GM12878 (cell line): ENCODE measurements around the gene UNC93A. TPM values are rescaled to one million over a fixed set of nuclear protein-coding genes. Genes with fewer than 3 reads are reported as not detected.

Experiments used
- ATAC-seq: fragments of 200-7000 bp; cut with Tn5 transposase; 3 replicates; pipeline ENCODE4 v1.9.1; 2020; ENCODE audit warnings: mild to moderate bottlenecking, moderate library complexity
- BruUV-seq: library from RNA; stranded (reverse); fragments of 400-500 nt; replicated peaks from 2 replicates; lab custom pipeline; 2021; lab: Mats Ljungman, UMichigan
- CTCF ChIA-PET: fragments of 300-600 bp; sonication (Branson Sonifier 250); formaldehyde crosslinking; extraction: SDS; loops from one replicate; lab custom pipeline; 2021; ENCODE audit warnings: inconsistent platforms; lab: Yijun Ruan, JAX
- POLR2A ChIA-PET: fragments of 350-600 bp; formaldehyde crosslinking; extraction: SDS; loops from one replicate; lab custom pipeline; 2021; ENCODE audit warnings: inconsistent platforms; lab: Charles Lee
- RAD21 ChIA-PET: fragments of 300-600 bp; sonication (Branson Sonifier 250); formaldehyde crosslinking; loops from one replicate; lab custom pipeline; 2023; ENCODE audit warnings: antibody characterized with exemption; ENCODE audit not compliant: unreplicated experiment; lab: Charles Lee
- SMC1A ChIA-PET: fragments of 300-600 bp; sonication (Branson Sonifier 250); formaldehyde crosslinking; loops from one replicate; lab custom pipeline; 2023; ENCODE audit not compliant: unreplicated experiment, uncharacterized antibody; lab: Charles Lee
- DNase-seq: peaks from one replicate; pipeline ENCODE4 v3.0.0-alpha.2; 2011; ENCODE audit warnings: low read depth, low spot score
- FAIRE-seq: peaks from 3 replicates; lab custom pipeline; 2011; peaks lifted over from hg19 to GRCh38; lab: Jason Lieb, UNC
- H2AFZ ChIP-seq: 2 replicates; pipeline ENCODE4 v1.6.0; 2011; ENCODE audit warnings: low read depth, low read length, control low read depth; ENCODE audit not compliant: control insufficient read depth
- H3K27ac ChIP-seq: 2 replicates; pipeline ENCODE4 v1.5.1; 2011; ENCODE audit warnings: control low read depth; ENCODE audit not compliant: control insufficient read depth, insufficient read depth
- H3K27me3 ChIP-seq, 2 experiments: replicated peaks in 1 of 2; 2 replicates each; pipeline versions ENCODE4 v1.6.0 to v1.6.1; 2011; ENCODE audit warnings: low read length in 1 of 2; ENCODE audit not compliant: control insufficient read depth in 2 of 2, insufficient read depth in 2 of 2
- H3K36me3 ChIP-seq, 2 experiments: 2 replicates each; pipeline ENCODE4 v1.5.1; 2011; ENCODE audit warnings: low read length in 1 of 2; ENCODE audit not compliant: control insufficient read depth in 2 of 2, insufficient read depth in 2 of 2
- H3K4me1 ChIP-seq: 2 replicates; pipeline ENCODE4 v1.6.1; 2011; ENCODE audit warnings: mild to moderate bottlenecking, low read length, moderate library complexity, mixed read lengths; ENCODE audit not compliant: control insufficient read depth, insufficient read depth
- H3K4me2 ChIP-seq: 2 replicates; pipeline ENCODE4 v1.6.0; 2011; ENCODE audit warnings: control low read depth; ENCODE audit not compliant: control insufficient read depth, insufficient read depth
- H3K4me3 ChIP-seq: fragments of 200-600 bp; sonication (generic); 2 replicates; pipeline ENCODE4 v1.5.1; 2016
- H3K79me2 ChIP-seq: 2 replicates; pipeline ENCODE4 v1.6.0; 2011; ENCODE audit warnings: low read length; ENCODE audit not compliant: control insufficient read depth, insufficient read depth
- H3K9ac ChIP-seq: 2 replicates; pipeline ENCODE4 v1.8.0; 2011; ENCODE audit warnings: low read length, control low read depth, mixed read lengths; ENCODE audit not compliant: control insufficient read depth, insufficient read depth
- H3K9me3 ChIP-seq: replicated peaks from 3 replicates; pipeline ENCODE4 v1.5.1; 2011; ENCODE audit warnings: mild to moderate bottlenecking, low read length; ENCODE audit not compliant: control insufficient read depth, insufficient read depth
- H4K20me1 ChIP-seq: 2 replicates; pipeline ENCODE4 v1.6.0; 2011; ENCODE audit not compliant: control insufficient read depth, insufficient read depth
- ATF7 ChIP-seq: fragments of 450-650 bp; IDR thresholded peaks from 2 replicates; pipeline ENCODE4 v1.6.1; 2016; ENCODE audit warnings: low read depth, mild to moderate bottlenecking
- CREB1 ChIP-seq: IDR thresholded peaks from 2 replicates; pipeline ENCODE4 v1.6.1; 2012; ENCODE audit warnings: low read depth, mild to moderate bottlenecking, inconsistent platforms
- LARP7 ChIP-seq: fragments of 450-650 bp; IDR thresholded peaks from 2 replicates; pipeline ENCODE4 v1.6.1; 2017; ENCODE audit warnings: mild to moderate bottlenecking
- PAX5 ChIP-seq: IDR thresholded peaks from 2 replicates; pipeline ENCODE4 v1.6.1; 2011; ENCODE audit warnings: low read depth, low read length, borderline replicate concordance
- PML ChIP-seq: IDR thresholded peaks from 2 replicates; pipeline ENCODE4 v1.6.1; 2012; ENCODE audit warnings: low read length, inconsistent platforms
- POLR2AphosphoS5 ChIP-seq: IDR thresholded peaks from 2 replicates; pipeline ENCODE4 v1.6.1; 2011; ENCODE audit warnings: mild to moderate bottlenecking, low read length, inconsistent platforms
- RBBP5 ChIP-seq: fragments of 200-600 bp; sonication (generic); conservative IDR thresholded peaks from 2 replicates; pipeline ENCODE4 v1.6.1; 2016
- RELA ChIP-seq: fragments of 450-650 bp; IDR thresholded peaks from 2 replicates; pipeline ENCODE4 v1.8.0; 2014; ENCODE audit warnings: borderline replicate concordance; ENCODE audit not compliant: partially characterized antibody
- SIX5 ChIP-seq: IDR thresholded peaks from 2 replicates; pipeline ENCODE4 v1.6.1; 2011; ENCODE audit warnings: mild to moderate bottlenecking, low read depth, low read length, moderate library complexity; ENCODE audit not compliant: severe bottlenecking
- SUPT20H ChIP-seq: IDR thresholded peaks from 2 replicates; pipeline ENCODE4 v1.6.1; 2011; ENCODE audit warnings: low read depth, mild to moderate bottlenecking, low read length, moderate library complexity, borderline replicate concordance; ENCODE audit not compliant: control insufficient read depth
- YBX1 ChIP-seq: fragments of 450-650 bp; IDR thresholded peaks from 2 replicates; pipeline ENCODE4 v1.6.1; 2016; ENCODE audit warnings: antibody characterized with exemption
- ZNF217 ChIP-seq: fragments of 450-650 bp; IDR thresholded peaks from 2 replicates; pipeline ENCODE4 v1.6.1; 2017; ENCODE audit warnings: antibody characterized with exemption, mild to moderate bottlenecking
- ZNF384 ChIP-seq: IDR thresholded peaks from 2 replicates; pipeline ENCODE4 v1.6.1; 2012; ENCODE audit warnings: low read depth, mild to moderate bottlenecking, low read length, improper control_type of control experiment, borderline replicate concordance
- ZSCAN29 ChIP-seq: fragments of 450-650 bp; IDR thresholded peaks from 2 replicates; pipeline ENCODE4 v1.6.1; 2017; ENCODE audit warnings: mild to moderate bottlenecking, moderate library complexity
- WGBS: methylation state at CpG from one replicate; pipeline ENCODE4 v1.1.6; 2016; ENCODE audit warnings: low lambda C conversion rate; ENCODE audit not compliant: insufficient replicate concordance, insufficient coverage; ENCODE audit errors: missing lambda C conversion rate; 5-methylcytosine and 5-hydroxymethylcytosine counted together
- in situ Hi-C: fragments of 300-500 bp; cut with MboI; formaldehyde crosslinking; loops from 9 replicates; pipeline ENCODE4 v1.14.3; 2018; ENCODE audit warnings: mixed read lengths
- intact Hi-C: fragments of 100-400 bp; cut with micrococcal nuclease; formaldehyde crosslinking; loops from one replicate; pipeline ENCODE4 v1.14.2; 2022; ENCODE audit not compliant: unreplicated experiment
- polyA plus RNA-seq, 11 experiments: library from polyadenylated mRNA; depleted of rRNA in 4 of 11; unstranded in 6 of 11; stranded (reverse) in 5 of 11; fragments of >200 nt; fragmentation: Nextera tagmentation in 4 of 11; fragmentation: Illumina TruSeq in 1 of 11; extraction: Ambion mirVana in 4 of 11; extraction: Trizol in 1 of 11; gene quantifications; 1 replicate in 1 of 11; 2 replicates in 10 of 11; pipeline versions ENCODE4 v1.2.1 to v1.2.3, GENCODE V29; 2011 to 2016; ENCODE audit warnings: inconsistent platforms in 2 of 11, missing spikeins in 2 of 11, low read depth in 1 of 11
- total RNA-seq, 4 experiments: library from RNA; depleted of rRNA in 3 of 4; stranded (reverse); fragments of >200 nt in 3 of 4; fragmentation: Illumina TruSeq in 1 of 4; extraction: Trizol in 1 of 4; gene quantifications; 2 replicates each; pipeline versions ENCODE4 v1.2.1 to v1.2.3, GENCODE V29; 2013 to 2021
- TF ChIP-seq, protein P1 (sequence below): fragments of 450-650 bp; IDR thresholded peaks from 2 replicates; pipeline ENCODE4 v1.6.1; 2014; ENCODE audit warnings: mild to moderate bottlenecking
- TF ChIP-seq, protein P2 (sequence below): IDR thresholded peaks from 2 replicates; pipeline ENCODE4 v1.6.1; 2011; ENCODE audit warnings: borderline replicate concordance, low read depth, mild to moderate bottlenecking, moderate library complexity, low read length; ENCODE audit not compliant: insufficient read depth, poor library complexity, severe bottlenecking
- TF ChIP-seq, protein P3 (sequence below): fragments of 450-650 bp; conservative IDR thresholded peaks from 2 replicates; pipeline ENCODE4 v1.6.1; 2017; ENCODE audit warnings: mild to moderate bottlenecking, moderate library complexity
- TF ChIP-seq, protein P4 (sequence below): fragments of 450-650 bp; formaldehyde crosslinking; IDR thresholded peaks from 2 replicates; pipeline ENCODE4 v1.4.0; 2020; ENCODE audit warnings: mild to moderate bottlenecking, moderate library complexity

The UNC93A gene
- total and polyA plus RNA-seq, 10 of the 15 experiments (the other 5 are each of a cell fraction or from before 2014, with no cell fraction given) = 0.37 TPM; not detected in 9

DNA sequence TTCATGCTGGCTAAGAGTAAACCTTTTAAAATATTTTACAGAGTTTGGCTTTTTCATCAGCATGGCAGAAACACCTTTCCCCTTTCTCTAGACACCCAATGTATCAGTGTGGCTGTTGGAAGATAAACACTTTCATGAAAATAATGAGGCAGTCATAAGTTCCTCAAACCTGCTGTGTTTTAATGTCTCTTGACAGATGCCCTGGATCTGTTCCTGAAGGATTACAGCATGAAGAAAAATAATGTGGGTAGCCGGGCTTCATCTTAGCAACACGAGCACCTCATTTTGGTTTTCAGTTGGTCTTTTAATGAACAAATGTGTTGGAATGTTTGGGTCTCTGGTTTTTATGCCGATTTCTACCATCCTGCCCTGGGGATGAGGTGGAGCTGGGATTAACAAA is 45.5 kb upstream of the UNC93A start:
- Histone ChIP-seq H3K27me3 (peaks cover 2 to 8% of the 10 kb centered on the region in 2 experiments; a peak in 3 of 4 replicates), H3K36me3 (no peaks in the 10 kb centered on the region), H4K20me1 (no peaks in the 10 kb centered on the region), H3K9ac (no peak overlapping the region), H2AFZ (no peak overlapping the region), H3K4me3 (no peak overlapping the region), H3K79me2 (no peaks in the 10 kb centered on the region), H3K4me1 (no peaks in the 10 kb centered on the region)
- FAIRE-seq = no peak
- CTCF ChIA-PET = interaction anchor here (2.1 kb wide), 1 partner anchor 107 kb away, joined by 4 read pairs; no protein-coding TSS in a partner anchor
- no peak for DNase-seq
- intact Hi-C loops (no loop called here), in situ Hi-C loops (no loop called here)
- BruUV-seq = no TSS peak
- ATAC-seq = no peak
- POLR2A ChIA-PET = no interaction called here
- RAD21 ChIA-PET = no interaction called here
- TF ChIP-seq RELA (no peak), LARP7 (no peak), SUPT20H (no peak), ZNF217 (no peak), RBBP5 (no peak), SIX5 (no peak), PML (no peak), ZNF384 (no peak), POLR2AphosphoS5 (no peak), PAX5 (no peak), ATF7 (no peak), ZSCAN29 (no peak), YBX1 (no peak), CREB1 (no peak)
- TF ChIP-seq, protein P1, sequence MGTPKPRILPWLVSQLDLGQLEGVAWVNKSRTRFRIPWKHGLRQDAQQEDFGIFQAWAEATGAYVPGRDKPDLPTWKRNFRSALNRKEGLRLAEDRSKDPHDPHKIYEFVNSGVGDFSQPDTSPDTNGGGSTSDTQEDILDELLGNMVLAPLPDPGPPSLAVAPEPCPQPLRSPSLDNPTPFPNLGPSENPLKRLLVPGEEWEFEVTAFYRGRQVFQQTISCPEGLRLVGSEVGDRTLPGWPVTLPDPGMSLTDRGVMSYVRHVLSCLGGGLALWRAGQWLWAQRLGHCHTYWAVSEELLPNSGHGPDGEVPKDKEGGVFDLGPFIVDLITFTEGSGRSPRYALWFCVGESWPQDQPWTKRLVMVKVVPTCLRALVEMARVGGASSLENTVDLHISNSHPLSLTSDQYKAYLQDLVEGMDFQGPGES = no peak
- TF ChIP-seq, protein P2, sequence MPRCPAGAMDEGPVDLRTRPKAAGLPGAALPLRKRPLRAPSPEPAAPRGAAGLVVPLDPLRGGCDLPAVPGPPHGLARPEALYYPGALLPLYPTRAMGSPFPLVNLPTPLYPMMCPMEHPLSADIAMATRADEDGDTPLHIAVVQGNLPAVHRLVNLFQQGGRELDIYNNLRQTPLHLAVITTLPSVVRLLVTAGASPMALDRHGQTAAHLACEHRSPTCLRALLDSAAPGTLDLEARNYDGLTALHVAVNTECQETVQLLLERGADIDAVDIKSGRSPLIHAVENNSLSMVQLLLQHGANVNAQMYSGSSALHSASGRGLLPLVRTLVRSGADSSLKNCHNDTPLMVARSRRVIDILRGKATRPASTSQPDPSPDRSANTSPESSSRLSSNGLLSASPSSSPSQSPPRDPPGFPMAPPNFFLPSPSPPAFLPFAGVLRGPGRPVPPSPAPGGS = no peak
- TF ChIP-seq, protein P3, sequence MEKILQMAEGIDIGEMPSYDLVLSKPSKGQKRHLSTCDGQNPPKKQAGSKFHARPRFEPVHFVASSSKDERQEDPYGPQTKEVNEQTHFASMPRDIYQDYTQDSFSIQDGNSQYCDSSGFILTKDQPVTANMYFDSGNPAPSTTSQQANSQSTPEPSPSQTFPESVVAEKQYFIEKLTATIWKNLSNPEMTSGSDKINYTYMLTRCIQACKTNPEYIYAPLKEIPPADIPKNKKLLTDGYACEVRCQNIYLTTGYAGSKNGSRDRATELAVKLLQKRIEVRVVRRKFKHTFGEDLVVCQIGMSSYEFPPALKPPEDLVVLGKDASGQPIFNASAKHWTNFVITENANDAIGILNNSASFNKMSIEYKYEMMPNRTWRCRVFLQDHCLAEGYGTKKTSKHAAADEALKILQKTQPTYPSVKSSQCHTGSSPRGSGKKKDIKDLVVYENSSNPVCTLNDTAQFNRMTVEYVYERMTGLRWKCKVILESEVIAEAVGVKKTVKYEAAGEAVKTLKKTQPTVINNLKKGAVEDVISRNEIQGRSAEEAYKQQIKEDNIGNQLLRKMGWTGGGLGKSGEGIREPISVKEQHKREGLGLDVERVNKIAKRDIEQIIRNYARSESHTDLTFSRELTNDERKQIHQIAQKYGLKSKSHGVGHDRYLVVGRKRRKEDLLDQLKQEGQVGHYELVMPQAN = no peak
- TF ChIP-seq, protein P4, sequence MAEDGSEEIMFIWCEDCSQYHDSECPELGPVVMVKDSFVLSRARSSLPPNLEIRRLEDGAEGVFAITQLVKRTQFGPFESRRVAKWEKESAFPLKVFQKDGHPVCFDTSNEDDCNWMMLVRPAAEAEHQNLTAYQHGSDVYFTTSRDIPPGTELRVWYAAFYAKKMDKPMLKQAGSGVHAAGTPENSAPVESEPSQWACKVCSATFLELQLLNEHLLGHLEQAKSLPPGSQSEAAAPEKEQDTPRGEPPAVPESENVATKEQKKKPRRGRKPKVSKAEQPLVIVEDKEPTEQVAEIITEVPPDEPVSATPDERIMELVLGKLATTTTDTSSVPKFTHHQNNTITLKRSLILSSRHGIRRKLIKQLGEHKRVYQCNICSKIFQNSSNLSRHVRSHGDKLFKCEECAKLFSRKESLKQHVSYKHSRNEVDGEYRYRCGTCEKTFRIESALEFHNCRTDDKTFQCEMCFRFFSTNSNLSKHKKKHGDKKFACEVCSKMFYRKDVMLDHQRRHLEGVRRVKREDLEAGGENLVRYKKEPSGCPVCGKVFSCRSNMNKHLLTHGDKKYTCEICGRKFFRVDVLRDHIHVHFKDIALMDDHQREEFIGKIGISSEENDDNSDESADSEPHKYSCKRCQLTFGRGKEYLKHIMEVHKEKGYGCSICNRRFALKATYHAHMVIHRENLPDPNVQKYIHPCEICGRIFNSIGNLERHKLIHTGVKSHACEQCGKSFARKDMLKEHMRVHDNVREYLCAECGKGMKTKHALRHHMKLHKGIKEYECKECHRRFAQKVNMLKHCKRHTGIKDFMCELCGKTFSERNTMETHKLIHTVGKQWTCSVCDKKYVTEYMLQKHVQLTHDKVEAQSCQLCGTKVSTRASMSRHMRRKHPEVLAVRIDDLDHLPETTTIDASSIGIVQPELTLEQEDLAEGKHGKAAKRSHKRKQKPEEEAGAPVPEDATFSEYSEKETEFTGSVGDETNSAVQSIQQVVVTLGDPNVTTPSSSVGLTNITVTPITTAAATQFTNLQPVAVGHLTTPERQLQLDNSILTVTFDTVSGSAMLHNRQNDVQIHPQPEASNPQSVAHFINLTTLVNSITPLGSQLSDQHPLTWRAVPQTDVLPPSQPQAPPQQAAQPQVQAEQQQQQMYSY (CRISPR knock-in tag) = no peak
- TF ChIP-seq, all 136 proteins: peak for 0
- SMC1A ChIA-PET = no interaction called here
- 47% methylated on average over 3 of the region's 3 CpGs for WGBS
- no peak overlapping the region for H3K27ac ChIP-seq
- H3K4me2 ChIP-seq = no peak overlapping the region
- no peaks in the 10 kb centered on the region for H3K9me3 ChIP-seq
